HG02840 (cell line): ENCODE data around the gene GDF3.
"Not testable (repeated sequence)": the region's sequence is repeated elsewhere in the genome, so short reads cannot be mapped to it uniquely, and the experiment has no call there.

Experiments used
- ATAC-seq: cut with Tn5 transposase; IDR thresholded peaks from one replicate; pipeline ENCODE4 v1.9.1; 2021; ENCODE audit warnings: mild to moderate bottlenecking, moderate library complexity, moderate number of reproducible peaks; ENCODE audit not compliant: unreplicated experiment, low FRiP score

Gene GDF3

GRCh38 chr12:7668171-7668570, 27.4 kb downstream of the GDF3 start:
- ATAC-seq, result no peak

- ATAC-seq, result no peak
Measured at GRCh38 chr12:7667125-7667524, 28.4 kb downstream of the GDF3 start.

GRCh38 chr12:7666595-7666994, 29.0 kb downstream of the GDF3 start:
- no peak for ATAC-seq

- no peak for ATAC-seq
Measured at GRCh38 chr12:7661741-7662140, 33.8 kb downstream of the GDF3 start.

GRCh38 chr12:7656121-7656520, 39.5 kb downstream of the GDF3 start:
- no peak for ATAC-seq

- ATAC-seq, result no peak
Measured at GRCh38 chr12:7650091-7650490, 45.5 kb downstream of the GDF3 start.

- ATAC-seq, result no peak
Measured at GRCh38 chr12:7647071-7647470, 48.5 kb downstream of the GDF3 start.

GRCh38 chr12:7646178-7646475, 49.4 kb downstream of the GDF3 start:
- ATAC-seq, result no peak

GRCh38 chr12:7645395-7646177, 50.0 kb downstream of the GDF3 start:
- no peak for ATAC-seq

- no peak for ATAC-seq
Measured at GRCh38 chr12:7642876-7643309, 52.7 kb downstream of the GDF3 start.

GRCh38 chr12:7642287-7642686, 53.3 kb downstream of the GDF3 start:
- no peak for ATAC-seq

GRCh38 chr12:7640123-7640995, 55.2 kb downstream of the GDF3 start:
- not testable (repeated sequence) for ATAC-seq
